HepG2 (cell line): ENCODE data around the gene WAS. TPM values are rescaled to one million over a fixed set of nuclear protein-coding genes. Genes with fewer than 3 reads are reported as not detected.

ENCODE experiments used
- ATF7-NPFF ChIP-seq: sonication (generic); formaldehyde crosslinking; IDR thresholded peaks from 2 replicates; pipeline ENCODE4 v1.8.1; 2023; ENCODE audit warnings: mild to moderate bottlenecking, low read depth, missing genetic modification reagents, moderate library complexity
- CENPT ChIP-seq: sonication (generic); formaldehyde crosslinking; IDR thresholded peaks from 2 replicates; pipeline ENCODE4 v1.8.0; 2022; ENCODE audit warnings: low read depth, mild to moderate bottlenecking, moderate library complexity, missing genetic modification reagents
- FOXA1 ChIP-seq, 2 experiments: fragments of 450-650 bp in 1 of 2; sonication (generic) in 1 of 2; formaldehyde crosslinking in 1 of 2; IDR thresholded peaks; 2 replicates each; pipeline versions ENCODE4 v1.4.0 to v1.6.1; 2016 to 2020; ENCODE audit warnings: missing genetic modification reagents in 1 of 2
- HIVEP1 ChIP-seq: sonication (generic); formaldehyde crosslinking; IDR thresholded peaks from 2 replicates; pipeline ENCODE4 v1.4.0; 2020; ENCODE audit warnings: mild to moderate bottlenecking, missing genetic modification reagents
- HNF1A ChIP-seq, 2 experiments: sonication (generic) in 1 of 2; formaldehyde crosslinking in 1 of 2; IDR thresholded peaks; 2 replicates each; pipeline versions ENCODE4 v1.4.0 to v1.6.1; 2016 to 2020; ENCODE audit warnings: borderline replicate concordance in 1 of 2, low read depth in 1 of 2, mild to moderate bottlenecking in 1 of 2, missing genetic modification reagents in 1 of 2
- MIXL1 ChIP-seq: IDR thresholded peaks from 2 replicates; pipeline ENCODE4 v1.6.1; 2016
- MYNN ChIP-seq: sonication (generic); formaldehyde crosslinking; IDR thresholded peaks from 2 replicates; pipeline ENCODE4 v1.4.0; 2020; ENCODE audit warnings: mild to moderate bottlenecking, low read depth, missing genetic modification reagents
- RBAK ChIP-seq: sonication (generic); formaldehyde crosslinking; IDR thresholded peaks from 2 replicates; pipeline ENCODE4 v1.5.1; 2020; ENCODE audit warnings: mild to moderate bottlenecking, missing genetic modification reagents
- SOX13 ChIP-seq, 3 experiments: fragments of 450-650 bp in 1 of 3; sonication (generic) in 1 of 3; formaldehyde crosslinking in 1 of 3; IDR thresholded peaks in 2 of 3; conservative IDR thresholded peaks in 1 of 3; 2 replicates each; pipeline versions ENCODE4 v1.5.0 to v1.6.1; 2016 to 2020; ENCODE audit warnings: antibody characterized with exemption in 1 of 3, mild to moderate bottlenecking in 1 of 3, missing compliant biosample characterization in 1 of 3, missing genetic modification reagents in 1 of 3, moderate library complexity in 1 of 3
- SP4 ChIP-seq: sonication (generic); formaldehyde crosslinking; IDR thresholded peaks from 2 replicates; pipeline ENCODE4 v1.8.1; 2023; ENCODE audit warnings: mild to moderate bottlenecking, missing genetic modification reagents
- ZNF138 ChIP-seq: sonication (generic); formaldehyde crosslinking; IDR thresholded peaks from 2 replicates; pipeline ENCODE4 v1.5.0; 2020; ENCODE audit warnings: mild to moderate bottlenecking, low read depth, missing genetic modification reagents
- ZNF275 ChIP-seq: sonication (generic); formaldehyde crosslinking; IDR thresholded peaks from 2 replicates; pipeline ENCODE4 v1.8.0; 2022; ENCODE audit warnings: missing genetic modification reagents, mild to moderate bottlenecking, inconsistent platforms, borderline replicate concordance
- ZNF282 ChIP-seq: fragments of 450-650 bp; IDR thresholded peaks from 2 replicates; pipeline ENCODE4 v1.6.1; 2018; ENCODE audit not compliant: partially characterized antibody
- ZNF646 ChIP-seq: sonication (generic); formaldehyde crosslinking; IDR thresholded peaks from 2 replicates; pipeline ENCODE4 v1.9.0; 2021; ENCODE audit warnings: mild to moderate bottlenecking, missing genetic modification reagents
- polyA plus RNA-seq, 8 experiments: library from polyadenylated mRNA; depleted of rRNA in 3 of 8; stranded (reverse) in 7 of 8; unstranded in 1 of 8; fragments of >200 nt; fragmentation: Illumina TruSeq in 4 of 8; extraction: Trizol in 4 of 8; gene quantifications; 2 replicates each; pipeline versions ENCODE4 v1.2.1 to v1.2.3, GENCODE V29; 2011 to 2016; ENCODE audit warnings: low read depth in 4 of 8, missing spikeins in 1 of 8, mixed read lengths in 1 of 8; ENCODE audit not compliant: insufficient read depth in 1 of 8
- total RNA-seq, 5 experiments: library from RNA; depleted of rRNA; stranded (reverse); fragments of >200 nt; fragmentation: Illumina TruSeq; extraction: Trizol; gene quantifications; 2 replicates each; pipeline ENCODE4 v1.2.3, GENCODE V29; 2016; ENCODE audit warnings: low read depth in 1 of 5

WAS gene
- total and polyA plus RNA-seq, 2 of the 13 experiments (the other 11 are each of a cell fraction or from before 2014, with no cell fraction given): 0.11 TPM; not detected in 1

- TF ChIP-seq ZNF646 (peak; percentile 21; the same call in 1 of the 2 replicates), ZNF138 (CRISPR knock-in tag) (no peak), FOXA1 (IDR thresholded peaks at IDR 0.05) (no peak), FOXA1 (CRISPR knock-in tag; IDR thresholded peaks at IDR 0.05) (no peak), RBAK (no peak), HNF1A (IDR thresholded peaks at IDR 0.05; ENCODE audit: low read depth) (no peak), HNF1A (CRISPR knock-in tag; IDR thresholded peaks at IDR 0.05; ENCODE audit: borderline replicate concordance) (no peak; the same call in 1 of the 2 replicates), MIXL1 (no peak), MYNN (no peak), SOX13 (IDR thresholded peaks at IDR 0.05) (no peak), SOX13 (CRISPR knock-in tag; conservative IDR thresholded peaks at IDR 0.05 in 1 of 2, IDR thresholded peaks at IDR 0.05 in 1 of 2) (no peak), ZNF282 (no peak), ATF7-NPFF (CRISPR knock-in tag) (peak; percentile 28; the same call in 1 of the 2 replicates), SP4 (no peak), HIVEP1 (no peak), CENPT (CRISPR knock-in tag) (no peak), ZNF275 (CRISPR knock-in tag) (no peak)
Measured at GRCh38 chrX:48676106-48676892, 7.3 kb upstream of the WAS start (continued).
